MCF 10A (cell line): ENCODE data around the gene RAC2. TPM values are rescaled to one million over a fixed set of nuclear protein-coding genes. Genes with fewer than 3 reads are reported as not detected.
A peak's percentile ranks its signal among the peaks of the same experiment; 100 is the strongest.

Source experiments
- BruUV-seq: library from RNA; stranded (reverse); fragments of 400-500 nt; replicated peaks from 2 replicates; lab custom pipeline; 2021; lab: Mats Ljungman, UMichigan
- CTCF ChIA-PET: fragments of 300-600 bp; sonication (Branson Sonifier 250); formaldehyde crosslinking; extraction: SDS; loops from one replicate; lab custom pipeline; 2021; ENCODE audit warnings: antibody characterized with exemption, inconsistent platforms; lab: Yijun Ruan, JAX
- POLR2A ChIA-PET: fragments of 300-600, 350-650 bp; sonication (Branson Sonifier 250); formaldehyde crosslinking; extraction: SDS; loops from one replicate; lab custom pipeline; 2020; ENCODE audit warnings: antibody characterized with exemption, inconsistent platforms; lab: Yijun Ruan, JAX
- DNase-seq: peaks from one replicate; pipeline ENCODE4 v3.0.0-alpha.2; 2018; ENCODE audit not compliant: unreplicated experiment
- H3K27ac Mint-ChIP-seq: one replicate; pipeline ENCODE4 v1.8.0; 2022; ENCODE audit warnings: mild to moderate bottlenecking, low read depth, mixed read lengths; ENCODE audit not compliant: unreplicated experiment
- H3K27me3 Mint-ChIP-seq: one replicate; pipeline ENCODE4 v1.8.0; 2022; ENCODE audit warnings: mixed read lengths; ENCODE audit not compliant: insufficient read depth, unreplicated experiment
- H3K36me3 Mint-ChIP-seq: one replicate; pipeline ENCODE4 v1.8.0; 2022; ENCODE audit warnings: mild to moderate bottlenecking, moderate library complexity, mixed read lengths; ENCODE audit not compliant: insufficient read depth, unreplicated experiment
- H3K4me1 Mint-ChIP-seq: one replicate; pipeline ENCODE4 v1.8.0; 2022; ENCODE audit warnings: mixed read lengths; ENCODE audit not compliant: insufficient read depth, unreplicated experiment
- H3K4me3 Mint-ChIP-seq: one replicate; pipeline ENCODE4 v1.8.0; 2022; ENCODE audit warnings: mild to moderate bottlenecking, moderate library complexity, mixed read lengths; ENCODE audit not compliant: unreplicated experiment
- H3K9me3 Mint-ChIP-seq: one replicate; pipeline ENCODE4 v1.8.0; 2022; ENCODE audit warnings: mixed read lengths; ENCODE audit not compliant: unreplicated experiment
- CTCF ChIP-seq: fragments of 200-600 bp; IDR thresholded peaks from one replicate; pipeline ENCODE4 v1.8.0; 2022; ENCODE audit warnings: antibody characterized with exemption, mild to moderate bottlenecking; ENCODE audit not compliant: unreplicated experiment
- intact Hi-C: fragments of 100-400 bp; cut with micrococcal nuclease; formaldehyde crosslinking; loops from 2 replicates; pipeline ENCODE4 v1.14.1; 2022
- total RNA-seq: library from RNA; stranded (reverse); gene quantifications from 2 replicates; pipeline ENCODE4 v1.2.3, GENCODE V29; 2022

The RAC2 gene
- total RNA-seq, 1 experiment from 2014 or later, result 42.4 TPM

DNA sequence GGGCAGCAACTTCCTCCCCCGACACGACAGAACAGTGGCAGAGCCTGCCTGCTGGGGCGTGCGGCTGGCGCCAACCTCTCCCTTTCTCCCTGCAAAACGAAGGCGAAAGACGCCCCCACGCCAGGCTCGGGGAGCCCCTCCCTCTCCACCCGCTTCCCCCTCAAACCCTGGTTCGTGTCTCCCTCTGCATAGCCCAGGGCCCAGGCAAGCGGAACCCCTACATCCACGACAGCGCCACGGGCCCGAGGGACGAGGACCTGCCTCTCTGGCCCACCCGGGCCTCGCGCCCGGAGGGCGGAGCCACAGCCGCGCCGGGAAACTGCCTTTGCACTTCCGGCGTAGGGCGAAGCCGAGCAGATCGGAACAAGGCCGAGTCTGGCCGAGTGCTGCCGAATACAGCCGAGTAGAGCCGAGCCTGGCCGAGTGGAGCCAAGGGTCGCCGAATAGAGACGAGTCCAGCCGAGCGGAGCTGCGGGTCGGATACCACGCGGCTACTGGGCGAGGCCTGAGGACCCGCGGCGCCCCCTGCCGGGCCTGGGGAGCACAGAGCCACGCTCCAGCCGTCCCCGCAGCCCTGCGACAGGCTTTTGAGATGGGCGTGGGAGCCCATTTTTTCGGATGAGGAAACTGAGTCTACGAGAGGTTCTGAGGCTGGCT, 44.8 kb downstream of the RAC2 start:
- Mint-ChIP-seq H3K4me3 (peak overlapping the region; percentile 81), H3K9me3 (no peaks in the 10 kb centered on the region), H3K36me3 (no peaks in the 10 kb centered on the region), H3K27me3 (no peaks in the 10 kb centered on the region), H3K27ac (peak overlapping the region; percentile 35), H3K4me1 (peaks cover 25% of the 10 kb centered on the region)
- intact Hi-C loops, result loop anchor here (1.0 to 10.0 kb wide), 3 partner anchors 121 to 417 kb away; no protein-coding TSS in a partner anchor
- DNase-seq, result peak; percentile 97
- ChIA-PET POLR2A (interaction anchor here (0.6 to 1.8 kb wide), 18 partner anchors 15 to 1508 kb away, joined by 3 to 9 read pairs (median 3); partner anchors contain the start of genes FOXRED2, IFT27 and TST), CTCF (interaction anchor here (0.6 to 3.4 kb wide), 31 partner anchors 11 to 629 kb away, joined by 3 to 23 read pairs (median 4); partner anchors contain the start of gene RAC2)
- TF ChIP-seq CTCF, result peak; percentile 87
- BruUV-seq, result no TSS peak

GRCh38 chr22:37198258-37199102, 45.6 kb downstream of the RAC2 start:
- intact Hi-C loops, result loop anchor here (1.0 to 10.0 kb wide), 4 partner anchors 32 to 416 kb away; no protein-coding TSS in a partner anchor
- POLR2A ChIA-PET, result interaction anchor here (0.6 to 2.0 kb wide), 25 partner anchors 20 to 692 kb away, joined by 3 to 14 read pairs (median 4); partner anchors contain the start of genes FOXRED2, IFT27, MPST and RAC2
- DNase-seq, result peak; percentile 82
- Mint-ChIP-seq H3K9me3 (no peaks in the 10 kb centered on the region), H3K4me3 (peak overlapping the region; percentile 81), H3K36me3 (no peaks in the 10 kb centered on the region), H3K27me3 (no peaks in the 10 kb centered on the region), H3K27ac (peak overlapping the region; percentile 90), H3K4me1 (peaks cover 25% of the 10 kb centered on the region)
- TF ChIP-seq CTCF, result peak; percentile 89
- CTCF ChIA-PET, result interaction anchor here (0.6 to 3.4 kb wide), 31 partner anchors 12 to 692 kb away, joined by 3 to 23 read pairs (median 4); partner anchors contain the start of gene FOXRED2
- no TSS peak for BruUV-seq

- peak overlapping the region; percentile 90 for H3K27ac Mint-ChIP-seq
- intact Hi-C loops, result loop anchor here (1.0 to 10.0 kb wide), 3 partner anchors 31 to 415 kb away; no protein-coding TSS in a partner anchor
- ChIA-PET CTCF (interaction anchor here (0.5 to 3.4 kb wide), 35 partner anchors 14 to 691 kb away, joined by 3 to 23 read pairs (median 3); partner anchors contain the start of gene FOXRED2), POLR2A (interaction anchor here (0.5 to 2.0 kb wide), 25 partner anchors 8 to 691 kb away, joined by 3 to 14 read pairs (median 4); partner anchors contain the start of genes IFT27, KCTD17, MPST and RAC2)
- peak; percentile 91 for DNase-seq
- BruUV-seq, result no TSS peak
- no peaks in the 10 kb centered on the region for H3K36me3 Mint-ChIP-seq
- H3K4me1 Mint-ChIP-seq, result peaks cover 25% of the 10 kb centered on the region
- no peaks in the 10 kb centered on the region for H3K27me3 Mint-ChIP-seq
- peak overlapping the region; percentile 81 for H3K4me3 Mint-ChIP-seq
- H3K9me3 Mint-ChIP-seq, result no peaks in the 10 kb centered on the region
- no peak for TF ChIP-seq CTCF
Observed at GRCh38 chr22:37197451-37198257, 46.4 kb downstream of the RAC2 start.
